ENCODE measurements around the gene CNOT4.

The CNOT4 gene, protein sequence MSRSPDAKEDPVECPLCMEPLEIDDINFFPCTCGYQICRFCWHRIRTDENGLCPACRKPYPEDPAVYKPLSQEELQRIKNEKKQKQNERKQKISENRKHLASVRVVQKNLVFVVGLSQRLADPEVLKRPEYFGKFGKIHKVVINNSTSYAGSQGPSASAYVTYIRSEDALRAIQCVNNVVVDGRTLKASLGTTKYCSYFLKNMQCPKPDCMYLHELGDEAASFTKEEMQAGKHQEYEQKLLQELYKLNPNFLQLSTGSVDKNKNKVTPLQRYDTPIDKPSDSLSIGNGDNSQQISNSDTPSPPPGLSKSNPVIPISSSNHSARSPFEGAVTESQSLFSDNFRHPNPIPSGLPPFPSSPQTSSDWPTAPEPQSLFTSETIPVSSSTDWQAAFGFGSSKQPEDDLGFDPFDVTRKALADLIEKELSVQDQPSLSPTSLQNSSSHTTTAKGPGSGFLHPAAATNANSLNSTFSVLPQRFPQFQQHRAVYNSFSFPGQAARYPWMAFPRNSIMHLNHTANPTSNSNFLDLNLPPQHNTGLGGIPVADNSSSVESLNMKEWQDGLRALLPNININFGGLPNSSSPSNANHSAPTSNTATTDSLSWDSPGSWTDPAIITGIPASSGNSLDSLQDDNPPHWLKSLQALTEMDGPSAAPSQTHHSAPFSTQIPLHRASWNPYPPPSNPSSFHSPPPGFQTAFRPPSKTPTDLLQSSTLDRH

GRCh38 chr7:135509839-135510591 lies at the start of gene CNOT4:
Gene CNOT4, minus strand, starts transcription at chr7:135510102. Its CDS starts 71,771 bp downstream, at chr7:135438331.
- DNase-seq = peak; percentile 97

GRCh38 chr7:135558881-135559280 lies 49.0 kb upstream of the CNOT4 start:
- DNase-seq = no peak

GRCh38 chr7:135558337-135558767 lies 48.5 kb upstream of the CNOT4 start:
- peak; percentile 67 for DNase-seq

- peak; percentile 92 for DNase-seq
These were observed 47.8 kb upstream of the CNOT4 start, which contains the start of gene NUP205 for GRCh38 chr7:135557455-135558336. Gene NUP205, plus strand, starts transcription at chr7:135557917. Its CDS starts 28 bp downstream, at chr7:135557945.

DNA sequence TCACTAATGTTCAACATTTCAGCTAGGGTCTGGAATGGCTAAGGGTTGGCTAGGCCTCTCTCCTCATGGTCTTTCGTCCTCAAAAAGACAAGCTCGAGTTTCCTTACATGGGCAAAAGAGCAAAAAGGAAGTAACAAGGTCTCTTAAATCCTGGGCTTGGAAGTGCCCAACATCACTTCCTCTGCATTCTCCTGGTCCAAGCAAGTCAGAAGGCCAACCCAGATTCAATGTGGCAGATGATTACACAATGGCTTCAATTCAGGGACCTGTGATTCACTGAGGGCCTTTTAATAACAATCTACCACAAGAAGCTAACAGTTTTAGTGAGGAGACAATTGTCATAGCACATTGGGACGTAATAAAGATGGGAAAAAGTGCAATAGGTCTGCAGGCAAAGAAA lies 43.4 kb upstream of the CNOT4 start:
- DNase-seq = no peak

- no peak for DNase-seq
These were observed 42.2 kb upstream of the CNOT4 start for GRCh38 chr7:135552148-135552547.

- no peak for DNase-seq
These were observed 40.3 kb upstream of the CNOT4 start for GRCh38 chr7:135550196-135550595.

DNA sequence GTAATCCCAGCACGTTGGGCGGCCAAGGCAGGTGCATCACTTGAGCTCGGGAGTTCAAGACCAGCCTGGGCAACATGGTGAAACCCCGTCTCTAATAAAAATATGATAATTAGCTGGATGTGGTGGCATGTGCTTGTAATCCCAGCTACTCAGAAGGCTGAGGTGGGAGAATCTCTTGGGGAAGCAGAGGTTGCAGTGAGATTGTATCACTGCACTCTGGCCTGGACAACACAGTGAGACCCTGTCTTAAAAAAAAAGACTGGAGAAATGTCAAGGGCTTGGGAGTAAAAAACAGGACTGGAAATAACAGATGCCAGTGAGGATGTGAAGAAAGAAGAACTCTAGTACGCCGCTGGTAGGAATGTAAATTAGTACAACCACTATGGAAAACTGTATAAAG lies 31.1 kb upstream of the CNOT4 start:
- DNase-seq = no peak

DNA sequence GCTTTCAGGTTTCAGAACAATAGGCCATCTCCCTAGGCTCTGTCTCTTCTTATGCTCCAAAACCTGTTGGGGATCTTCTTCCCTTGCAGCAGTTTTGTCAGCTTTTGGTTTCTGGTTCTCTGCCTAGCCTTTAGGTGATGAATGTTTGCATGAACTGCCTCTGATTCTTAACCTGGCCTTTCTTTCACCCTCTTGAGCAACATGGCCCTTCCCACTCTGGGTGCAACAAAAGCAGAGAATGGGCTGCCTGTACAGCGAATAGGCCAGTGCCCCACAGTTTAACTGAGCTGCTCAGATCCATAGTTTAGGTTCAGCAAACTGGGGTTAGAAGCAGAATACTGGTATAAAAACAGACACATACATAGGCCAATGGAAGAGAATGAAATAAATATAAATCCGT lies 29.7 kb upstream of the CNOT4 start:
- DNase-seq = no peak

GRCh38 chr7:135538376-135538775 lies 28.5 kb upstream of the CNOT4 start:
- no peak for DNase-seq

DNA sequence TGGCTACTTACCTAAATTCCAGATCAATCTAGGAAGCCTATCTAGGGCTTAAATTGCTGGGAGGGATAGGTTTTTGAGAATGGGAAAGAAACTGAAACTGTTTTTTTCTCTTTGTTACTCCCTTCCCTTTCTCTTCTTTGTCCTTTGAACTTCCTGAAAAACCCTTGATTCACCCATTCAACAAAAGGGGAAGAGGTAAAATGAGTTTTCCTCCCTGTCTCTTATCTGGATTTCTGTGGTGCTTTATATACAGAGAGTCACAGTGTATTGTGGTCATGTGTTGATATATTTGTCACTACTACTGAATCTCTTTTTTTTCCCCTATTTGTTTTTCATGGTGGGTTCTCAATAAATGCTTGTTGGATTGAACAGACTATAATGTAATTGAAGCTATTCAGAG lies 28.0 kb upstream of the CNOT4 start:
- DNase-seq = no peak

DNA sequence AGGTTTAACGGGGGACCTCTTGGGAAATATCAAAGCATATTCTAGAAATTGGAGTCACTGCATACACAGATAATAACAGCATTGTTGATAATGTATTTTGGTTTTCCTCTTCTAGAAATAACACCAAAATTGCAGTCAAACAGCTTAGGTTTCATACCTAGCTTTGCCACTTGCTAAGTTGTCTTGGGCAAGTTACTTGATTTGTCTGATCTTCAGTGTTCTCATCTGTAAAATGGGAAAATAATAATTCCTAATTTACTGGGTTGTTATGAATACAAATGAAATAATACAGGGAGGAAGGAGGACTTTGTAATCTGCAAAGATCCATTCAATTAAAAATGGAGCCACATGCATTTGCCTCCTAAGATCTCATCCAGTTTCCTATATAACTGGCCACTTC lies 27.6 kb upstream of the CNOT4 start:
- no peak for DNase-seq

DNA sequence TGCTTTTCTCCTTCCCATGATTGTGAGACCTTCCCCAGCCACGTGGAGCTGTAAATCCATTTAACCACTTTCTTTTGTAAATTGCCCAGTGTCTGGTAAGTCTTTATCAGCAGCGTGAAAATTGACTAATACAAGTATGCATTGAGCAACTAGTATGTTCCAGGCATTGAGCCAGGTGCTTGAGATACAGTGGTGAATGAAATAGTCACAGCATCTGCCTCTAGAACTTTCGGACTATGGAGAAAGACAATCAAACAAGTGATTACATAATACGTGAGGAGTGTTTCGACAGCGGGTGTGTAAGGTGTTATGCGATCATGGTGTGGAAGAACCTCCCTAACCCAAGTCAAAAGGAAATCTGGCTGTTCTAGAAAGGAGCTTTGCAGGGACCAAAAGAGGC lies 26.2 kb upstream of the CNOT4 start:
- DNase-seq = no peak

GRCh38 chr7:135527025-135527424 lies 17.1 kb upstream of the CNOT4 start:
- no peak for DNase-seq

DNA sequence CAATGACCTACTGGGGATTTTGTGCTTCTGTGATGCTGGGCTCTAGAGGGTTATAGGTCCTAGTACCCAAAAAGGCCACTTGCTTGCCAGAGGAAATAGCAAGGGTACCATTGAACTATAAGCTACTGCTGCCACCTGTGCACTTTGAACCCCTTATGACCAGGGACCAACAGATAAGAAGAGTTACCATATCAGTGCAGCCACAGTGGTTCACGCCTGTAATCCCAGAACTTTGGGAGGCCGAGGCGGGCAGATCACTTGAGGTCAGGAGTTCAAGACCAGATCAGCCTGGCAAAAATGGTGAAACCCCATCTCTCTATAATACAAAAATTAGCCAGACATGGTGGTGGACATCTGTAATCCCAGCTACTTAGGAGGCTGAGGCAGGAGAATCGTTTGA lies 15.5 kb upstream of the CNOT4 start:
- no peak for DNase-seq

DNA sequence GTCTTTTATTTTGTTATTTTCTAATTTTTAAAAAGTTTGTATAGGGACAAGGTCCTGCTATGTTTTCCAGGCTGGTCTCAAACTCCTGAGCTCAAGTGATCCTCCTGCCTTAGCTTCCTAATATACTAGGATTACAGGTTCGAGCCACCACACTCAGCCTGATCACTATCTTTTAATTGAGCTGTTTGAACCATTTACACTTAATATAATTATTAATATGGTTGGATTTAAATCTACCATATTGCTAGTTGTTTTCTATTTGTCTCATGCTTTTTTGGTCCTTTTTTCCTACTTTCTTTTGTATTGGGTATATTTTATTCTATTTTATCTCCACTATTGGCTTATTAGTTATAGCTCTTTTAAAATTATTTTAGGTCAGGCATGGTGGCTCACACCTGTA lies 13.2 kb upstream of the CNOT4 start:
- no peak for DNase-seq

DNA sequence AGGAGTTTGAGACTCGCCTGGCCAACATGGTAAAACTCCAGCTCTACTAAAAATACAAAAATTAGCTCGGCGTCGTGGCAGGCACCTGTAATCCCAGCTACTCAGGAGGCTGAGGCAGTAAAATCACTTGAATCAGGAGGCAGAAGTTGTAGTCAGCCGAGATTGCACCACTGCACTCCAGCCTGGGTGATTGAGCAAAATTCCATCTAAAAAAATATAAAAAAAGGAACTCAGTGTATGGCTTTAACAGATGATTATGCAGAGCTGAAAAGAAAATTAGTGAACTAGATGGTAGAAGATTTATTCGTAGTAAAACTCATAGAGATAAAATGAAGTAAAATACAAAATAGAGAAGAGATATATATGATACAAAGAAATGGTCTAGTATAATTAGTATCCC lies 12.6 kb upstream of the CNOT4 start:
- DNase-seq = no peak

DNA sequence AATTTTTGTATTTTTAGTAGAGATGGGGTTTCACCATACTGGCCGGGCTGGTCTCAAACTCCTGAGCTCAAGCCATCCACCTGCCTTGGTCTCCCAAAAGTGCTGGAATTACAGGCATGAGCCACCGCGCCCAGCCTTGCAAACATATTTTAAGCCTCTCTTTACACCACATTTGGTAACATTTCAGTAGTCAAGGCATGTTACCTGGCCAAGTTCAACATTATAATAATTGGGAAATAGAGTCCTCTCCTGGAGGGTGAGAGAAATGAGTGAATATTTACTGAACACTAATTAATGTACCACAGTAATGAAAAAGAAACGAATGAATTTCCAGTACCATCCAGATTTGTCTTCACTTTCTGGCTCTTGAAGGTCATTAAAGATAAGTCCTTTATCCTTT lies 10.0 kb upstream of the CNOT4 start:
- DNase-seq = no peak

DNA sequence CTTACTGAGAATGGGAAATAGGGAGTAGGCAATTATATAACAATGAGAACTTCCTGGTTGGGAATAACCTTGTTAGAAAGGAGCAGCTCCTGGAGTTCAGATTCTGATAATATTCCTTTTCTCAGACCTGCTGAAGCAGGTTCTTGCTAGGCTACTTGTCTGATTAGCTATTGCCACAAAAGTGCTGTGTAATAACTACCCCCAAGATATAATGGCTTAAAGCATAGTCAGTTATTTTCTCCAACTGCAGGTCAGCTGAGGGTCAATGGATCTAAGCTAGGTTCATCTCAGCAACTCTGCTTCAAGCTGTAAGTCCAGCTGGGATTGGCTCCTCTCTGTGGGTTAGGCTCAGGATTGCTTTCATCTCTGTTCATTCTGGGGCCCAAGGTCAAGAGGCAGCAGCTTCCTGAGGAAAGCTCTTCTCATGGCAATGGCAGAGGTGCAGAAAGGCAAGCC lies 9.4 kb upstream of the CNOT4 start:
- DNase-seq = no peak

DNA sequence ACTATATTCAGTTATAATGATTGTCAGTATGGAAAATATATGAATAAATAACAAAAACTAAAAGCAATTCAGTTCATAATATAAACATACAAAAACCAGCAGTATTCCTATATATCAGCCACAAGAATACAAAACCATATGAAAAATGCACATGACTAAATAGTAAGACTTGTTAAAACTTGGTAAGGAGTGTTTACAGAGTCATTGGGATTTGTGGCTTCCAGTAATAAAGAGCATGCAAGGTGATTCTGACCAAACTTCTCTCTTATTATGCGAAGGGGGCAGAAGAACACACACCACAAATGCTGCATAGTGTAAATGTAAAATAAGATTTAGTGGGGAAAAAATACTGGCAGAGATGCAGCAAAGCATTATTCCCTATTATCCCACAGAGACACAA lies 8.8 kb upstream of the CNOT4 start:
- no peak for DNase-seq

GRCh38 chr7:135517060-135517459 lies 7.2 kb upstream of the CNOT4 start:
- DNase-seq = no peak

DNA sequence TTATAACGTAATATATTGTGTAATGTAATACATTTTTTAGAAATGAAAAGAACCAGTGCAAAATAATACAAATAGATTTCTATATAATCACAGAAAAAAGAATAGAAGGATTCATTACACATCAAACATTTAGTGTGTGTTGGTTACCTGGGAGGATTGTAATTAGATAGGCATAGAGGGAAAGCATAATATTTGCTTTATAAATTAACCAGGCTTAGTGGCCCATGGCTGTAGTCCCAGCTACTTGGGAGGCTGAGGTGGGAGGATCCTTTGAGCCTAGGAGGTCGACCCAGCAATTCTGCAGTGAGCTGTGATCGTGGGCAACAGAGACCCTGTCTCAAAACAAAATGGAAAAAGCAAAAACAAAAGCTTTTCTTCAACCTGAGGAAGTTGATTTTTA lies 5.0 kb upstream of the CNOT4 start:
- no peak for DNase-seq
